GM12864 (cell line): Measurements from ENCODE around the gene TMEM141.
"Not testable (repeated sequence)": the region's sequence is repeated elsewhere in the genome, so short reads cannot be mapped to it uniquely, and the experiment has no call there.

Experiments used
- DNase-seq: peaks from one replicate; pipeline ENCODE4 v3.0.0-alpha.2; 2011; ENCODE audit warnings: low read depth
- H3K4me3 ChIP-seq: 2 replicates; pipeline ENCODE4 v1.5.1; 2011; ENCODE audit warnings: mild to moderate bottlenecking, low read depth, low read length, control low read depth
- CTCF ChIP-seq: IDR thresholded peaks from 2 replicates; pipeline ENCODE4 v1.5.1; 2011; ENCODE audit warnings: low read depth, mild to moderate bottlenecking, moderate library complexity, low read length, control low read depth, inconsistent platforms; ENCODE audit errors: missing control alignments

Gene TMEM141

GRCh38 chr9:136786451-136786850 is 4.7 kb upstream of the TMEM141 start:
- no peak overlapping the region for H3K4me3 ChIP-seq
- DNase-seq = no peak
- no peak for TF ChIP-seq CTCF

GRCh38 chr9:136786983-136787382 is 4.2 kb upstream of the TMEM141 start:
- not testable (repeated sequence) for H3K4me3 ChIP-seq, DNase-seq

- DNase-seq = no peak
- no peak overlapping the region for H3K4me3 ChIP-seq
- TF ChIP-seq CTCF = peak; percentile 70
Measured at GRCh38 chr9:136787690-136788400, 3.3 kb upstream of the TMEM141 start.

- H3K4me3 ChIP-seq, DNase-seq: not testable (repeated sequence)
Measured at GRCh38 chr9:136788644-136789522, 2.3 kb upstream of the TMEM141 start.

- no peak overlapping the region for H3K4me3 ChIP-seq
- no peak for TF ChIP-seq CTCF
- DNase-seq = no peak
Measured at GRCh38 chr9:136789523-136789937, 1.6 kb upstream of the TMEM141 start.

GRCh38 chr9:136791516-136792276 is 552 bp downstream of the TMEM141 start:
- DNase-seq = no peak
- H3K4me3 ChIP-seq = peak overlapping the region; percentile 92
- TF ChIP-seq CTCF = peak; percentile 98

GRCh38 chr9:136792321-136793085 is 1.4 kb downstream of the TMEM141 start:
- no peak overlapping the region; the same call in 1 of the 2 replicates for H3K4me3 ChIP-seq
- TF ChIP-seq CTCF = no peak
- DNase-seq = no peak
